GM23248 (cell line): ENCODE measurements around the gene OR1J1. TPM values are rescaled to one million over a fixed set of nuclear protein-coding genes. Genes with fewer than 3 reads are reported as not detected.

ENCODE experiments used
- DNase-seq: peaks from one replicate; pipeline ENCODE4 v3.0.0-alpha.2; 2015
- H2AFZ ChIP-seq: fragments of 200-600 bp; sonication (generic); 2 replicates; pipeline ENCODE4 v1.6.1; 2016; ENCODE audit warnings: antibody characterized with exemption
- H3F3A ChIP-seq: fragments of 200-600 bp; sonication (generic); 2 replicates; pipeline ENCODE4 v1.6.1; 2016; ENCODE audit warnings: mild to moderate bottlenecking, antibody characterized with exemption, mixed run types; ENCODE audit not compliant: insufficient read depth
- H3K27ac ChIP-seq: fragments of 200-600 bp; sonication (generic); 2 replicates; pipeline ENCODE4 v1.5.1; 2016; ENCODE audit warnings: mild to moderate bottlenecking
- H3K27me3 ChIP-seq: fragments of 200-600 bp; sonication (generic); replicated peaks from 2 replicates; pipeline ENCODE4 v1.6.1; 2016; ENCODE audit warnings: mild to moderate bottlenecking; ENCODE audit not compliant: insufficient read depth
- H3K36me3 ChIP-seq: fragments of 200-600 bp; sonication (generic); 2 replicates; pipeline ENCODE4 v1.6.1; 2016; ENCODE audit warnings: low read depth, mild to moderate bottlenecking
- H3K4me1 ChIP-seq: fragments of 200-600 bp; sonication (generic); 2 replicates; pipeline ENCODE4 v1.6.1; 2016; ENCODE audit warnings: mild to moderate bottlenecking; ENCODE audit not compliant: insufficient read depth
- H3K4me2 ChIP-seq: fragments of 200-600 bp; sonication (generic); one replicate; pipeline ENCODE4 v1.6.1; 2016; ENCODE audit warnings: mild to moderate bottlenecking; ENCODE audit not compliant: unreplicated experiment
- H3K4me3 ChIP-seq: fragments of 200-600 bp; sonication (generic); 2 replicates; pipeline ENCODE4 v1.5.1; 2016; ENCODE audit warnings: mild to moderate bottlenecking
- H3K79me2 ChIP-seq: fragments of 200-600 bp; sonication (generic); 2 replicates; pipeline ENCODE4 v1.6.1; 2016; ENCODE audit warnings: mild to moderate bottlenecking; ENCODE audit not compliant: insufficient read depth
- H3K9ac ChIP-seq: fragments of 200-600 bp; sonication (generic); 2 replicates; pipeline ENCODE4 v1.6.1; 2016; ENCODE audit warnings: mild to moderate bottlenecking
- H3K9me2 ChIP-seq: fragments of 200-600 bp; sonication (generic); 2 replicates; pipeline ENCODE4 v1.6.1; 2016; ENCODE audit warnings: mixed run types, mild to moderate bottlenecking, moderate library complexity; ENCODE audit not compliant: insufficient read depth
- H3K9me3 ChIP-seq: fragments of 200-600 bp; sonication (generic); one replicate; pipeline ENCODE4 v1.6.1; 2017; ENCODE audit warnings: low read depth
- H4K20me1 ChIP-seq: fragments of 200-600 bp; sonication (generic); 2 replicates; pipeline ENCODE4 v1.6.0; 2016; ENCODE audit not compliant: insufficient read depth
- EZH2 ChIP-seq: fragments of 200-600 bp; sonication (generic); IDR thresholded peaks from 2 replicates; pipeline ENCODE4 v1.6.1; 2018; ENCODE audit warnings: antibody characterized with exemption, mild to moderate bottlenecking; ENCODE audit not compliant: insufficient read depth, poor library complexity, severe bottlenecking
- EZH2phosphoT487 ChIP-seq: fragments of 200-600 bp; sonication (generic); IDR thresholded peaks from 2 replicates; pipeline ENCODE4 v1.6.1; 2018; ENCODE audit warnings: antibody characterized with exemption, moderate library complexity, mild to moderate bottlenecking, low read depth; ENCODE audit not compliant: insufficient read depth
- WGBS, 2 experiments: methylation state at CpG; one replicate each; pipeline ENCODE4 v1.1.6; 2015 to 2017; ENCODE audit warnings: low lambda C conversion rate in 2 of 2, low coverage in 1 of 2; ENCODE audit errors: missing lambda C conversion rate in 2 of 2; 5-methylcytosine and 5-hydroxymethylcytosine counted together
- in situ Hi-C: fragments of 300-500 bp; cut with MboI; formaldehyde crosslinking; loops from 2 replicates; pipeline ENCODE4 v1.15.0; 2020
- polyA plus RNA-seq: library from polyadenylated mRNA; unstranded; fragments of >200 nt; fragmentation: Nextera tagmentation; extraction: Ambion mirVana; gene quantifications from 2 replicates; pipeline ENCODE4 v1.2.1, GENCODE V29; 2016
- total RNA-seq: library from RNA; depleted of rRNA; stranded (reverse); fragments of >200 nt; shearing (Covaris generic); gene quantifications from 2 replicates; pipeline ENCODE4 v1.2.3, GENCODE V29; 2014; rRNA removed

OR1J1 gene
- total RNA-seq = not detected in 2 replicates
- polyA plus RNA-seq = 0.19 TPM in 1 of 2 replicates, not detected in the other

DNA sequence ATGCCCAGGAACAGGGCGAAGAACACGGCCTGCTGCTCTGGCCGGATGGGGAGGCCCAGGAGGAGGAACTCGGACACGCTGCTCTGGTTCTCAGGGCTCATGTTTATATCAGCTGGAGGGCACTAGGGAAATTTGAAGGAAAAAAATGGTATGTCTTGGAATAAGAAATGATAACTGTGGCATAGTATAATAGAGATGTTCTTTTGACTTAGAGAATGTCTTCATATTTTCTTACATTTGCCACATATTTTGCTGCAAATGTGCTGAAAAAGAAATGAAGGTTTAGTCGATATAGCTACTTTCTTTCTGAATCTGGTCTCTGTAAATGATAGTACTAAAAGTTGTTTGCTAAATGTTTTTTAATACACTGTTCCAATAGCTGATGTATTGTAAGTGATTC is at the start of gene OR1J1:
Gene OR1J1, minus strand, starts transcription at position 101 of the 400 bp plus-strand sequence. Its CDS starts 0 bp downstream, at position 101.
- Histone ChIP-seq H3K4me2 (no peak within 1 kb of the TSS), H3K27ac (no peak within 1 kb of the TSS), H3K4me1 (peaks cover 13% of the 10 kb centered on the region), H3F3A (no peaks in the 10 kb centered on the region), H3K9ac (no peak within 1 kb of the TSS), H4K20me1 (no peaks in the 10 kb centered on the region), H3K27me3 (no peaks in the 10 kb centered on the region), H3K4me3 (no peak within 1 kb of the TSS), H3K36me3 (no peaks in the 10 kb centered on the region; the same call in 1 of the 2 replicates), H2AFZ (no peak within 1 kb of the TSS), H3K79me2 (peaks cover 14% of the 10 kb centered on the region), H3K9me2 (no peaks in the 10 kb centered on the region), H3K9me3 (no peaks in the 10 kb centered on the region)
- 97 to 100% methylated on average over 6 of the region's 6 CpGs for WGBS, 2 experiments
- in situ Hi-C loops = no loop called here
- TF ChIP-seq EZH2phosphoT487 (no peak), EZH2 (no peak)
- DNase-seq = no peak

DNA sequence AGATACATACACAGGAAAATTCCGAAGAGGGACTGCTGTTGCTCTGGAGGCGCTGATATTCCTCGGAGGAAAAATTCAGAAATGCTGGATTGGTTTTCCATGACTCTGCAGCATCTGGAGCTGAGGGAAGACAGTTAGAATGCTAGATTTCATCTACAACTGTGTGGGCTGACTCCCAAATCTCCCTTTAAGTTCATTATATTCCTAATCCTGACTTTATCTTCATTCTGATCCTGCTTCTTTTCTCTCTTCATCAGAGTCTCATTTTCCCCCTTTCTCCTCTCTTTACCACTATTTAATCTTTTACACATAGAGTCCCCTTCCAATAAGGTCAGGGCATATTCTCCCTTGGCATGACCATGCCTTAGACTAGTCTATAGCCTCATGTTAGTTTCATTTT is 49.5 kb upstream of the OR1J1 start, which contains the start of gene OR1N1:
Gene OR1N1, minus strand, starts transcription at position 101 of the 400 bp plus-strand sequence. Its CDS starts 0 bp downstream, at position 101.
- Histone ChIP-seq H3F3A (no peaks in the 10 kb centered on the region), H3K4me2 (no peak within 1 kb of the TSS), H2AFZ (no peak within 1 kb of the TSS), H3K4me3 (no peak within 1 kb of the TSS), H3K27ac (no peak within 1 kb of the TSS), H3K79me2 (no peaks in the 10 kb centered on the region), H3K9me3 (no peaks in the 10 kb centered on the region), H3K36me3 (no peaks in the 10 kb centered on the region), H3K4me1 (no peaks in the 10 kb centered on the region), H4K20me1 (no peaks in the 10 kb centered on the region), H3K9ac (no peak within 1 kb of the TSS), H3K27me3 (no peaks in the 10 kb centered on the region), H3K9me2 (peaks cover 4% of the 10 kb centered on the region; the same call in 1 of the 2 replicates)
- WGBS, 2 experiments = 89 to 98% methylated on average over 3 of the region's 3 CpGs
- in situ Hi-C loops = no loop called here
- no peak for DNase-seq
- TF ChIP-seq EZH2phosphoT487 (no peak), EZH2 (no peak)

DNA sequence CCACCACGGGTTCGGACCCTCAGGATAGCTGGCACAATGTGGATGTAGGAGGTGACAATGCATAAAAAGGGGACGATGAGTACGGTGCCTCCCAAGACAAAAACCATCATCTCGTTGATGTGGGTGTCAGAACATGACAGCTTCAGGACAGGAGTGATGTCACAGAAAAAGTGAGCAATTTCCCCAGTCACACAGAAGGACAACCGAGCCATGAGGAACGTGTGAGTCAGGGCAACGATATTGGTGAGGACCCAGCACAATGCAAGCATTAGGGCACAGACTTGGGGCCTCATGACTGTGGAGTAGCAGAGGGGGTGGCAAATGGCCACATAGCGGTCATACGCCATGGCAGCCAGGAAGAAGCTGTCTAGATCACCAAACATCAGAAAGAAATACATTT is 48.9 kb upstream of the OR1J1 start:
- Histone ChIP-seq H3F3A (no peaks in the 10 kb centered on the region), H3K4me1 (no peaks in the 10 kb centered on the region), H3K79me2 (no peaks in the 10 kb centered on the region), H3K9me2 (peaks cover 4% of the 10 kb centered on the region; the same call in 1 of the 2 replicates), H3K36me3 (no peaks in the 10 kb centered on the region), H3K27ac (no peak overlapping the region), H4K20me1 (no peaks in the 10 kb centered on the region), H3K9me3 (no peaks in the 10 kb centered on the region), H3K4me3 (no peak overlapping the region), H3K4me2 (no peak overlapping the region), H3K9ac (no peak overlapping the region), H2AFZ (no peak overlapping the region), H3K27me3 (no peaks in the 10 kb centered on the region)
- in situ Hi-C loops = no loop called here
- TF ChIP-seq EZH2phosphoT487 = no peak
- no peak for TF ChIP-seq EZH2
- WGBS, 2 experiments = 83 to 84% methylated on average over 10 of the region's 10 CpGs
- no peak for DNase-seq

DNA sequence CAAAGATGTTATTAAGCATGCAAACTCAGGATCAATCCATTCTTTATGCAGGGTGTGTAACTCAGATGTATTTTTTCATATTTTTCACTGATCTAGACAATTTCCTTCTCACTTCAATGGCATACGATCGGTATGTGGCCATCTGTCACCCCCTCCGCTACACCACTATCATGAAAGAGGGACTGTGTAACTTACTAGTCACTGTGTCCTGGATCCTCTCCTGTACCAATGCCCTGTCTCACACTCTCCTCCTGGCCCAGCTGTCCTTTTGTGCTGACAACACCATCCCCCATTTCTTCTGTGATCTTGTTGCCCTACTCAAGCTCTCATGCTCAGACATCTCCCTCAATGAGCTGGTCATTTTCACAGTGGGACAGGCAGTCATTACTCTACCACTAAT is 41.6 kb upstream of the OR1J1 start:
- H3K9me2 ChIP-seq = peaks cover 4% of the 10 kb centered on the region; the same call in 1 of the 2 replicates
- 68 to 84% methylated on average over 3 of the region's 3 CpGs for WGBS, 2 experiments
- H4K20me1 ChIP-seq = no peaks in the 10 kb centered on the region
- no peak overlapping the region for H3K9ac ChIP-seq
- no peak for TF ChIP-seq EZH2
- TF ChIP-seq EZH2phosphoT487 = no peak
- peaks cover 4% of the 10 kb centered on the region; the same call in 1 of the 2 replicates for H3K36me3 ChIP-seq
- no peak overlapping the region for H3K4me3 ChIP-seq
- no peaks in the 10 kb centered on the region for H3K79me2 ChIP-seq
- H3F3A ChIP-seq = no peaks in the 10 kb centered on the region
- in situ Hi-C loops = no loop called here
- no peak overlapping the region for H2AFZ ChIP-seq
- no peaks in the 10 kb centered on the region for H3K4me1 ChIP-seq
- no peak for DNase-seq
- H3K27me3 ChIP-seq = no peaks in the 10 kb centered on the region
- no peaks in the 10 kb centered on the region for H3K9me3 ChIP-seq
- no peak overlapping the region for H3K4me2 ChIP-seq
- H3K27ac ChIP-seq = no peak overlapping the region
